ENCODE results near the gene SPEM1. TPM values are rescaled to one million over a fixed set of nuclear protein-coding genes. Genes with fewer than 3 reads are reported as not detected.

SPEM1 gene
- total RNA-seq, 1 experiment from 2014 or later, result not detected

GRCh38 chr17:7425756-7426155, 5.6 kb downstream of the SPEM1 start:
- no peaks in the 10 kb centered on the region for H3K27me3 Mint-ChIP-seq (ENCODE audit: insufficient read depth, unreplicated experiment)
- H3K4me3 Mint-ChIP-seq (ENCODE audit: unreplicated experiment), result no peak overlapping the region
- H3K27ac Mint-ChIP-seq (ENCODE audit: low read depth, unreplicated experiment), result no peak overlapping the region
- H3K36me3 Mint-ChIP-seq (ENCODE audit: insufficient read depth, unreplicated experiment), result no peaks in the 10 kb centered on the region
- H3K9me3 Mint-ChIP-seq (ENCODE audit: unreplicated experiment), result no peaks in the 10 kb centered on the region
- no peaks in the 10 kb centered on the region for H3K4me1 Mint-ChIP-seq (ENCODE audit: insufficient read depth, unreplicated experiment)
- ChIA-PET POLR2A (no interaction called here), CTCF (no interaction called here)
- TF ChIP-seq CTCF (IDR thresholded peaks at IDR 0.05; ENCODE audit: unreplicated experiment), result no peak
- no TSS peak for BruUV-seq (replicated peaks)
- intact Hi-C loops (cut with micrococcal nuclease), result no loop called here
- DNase-seq (ENCODE audit: unreplicated experiment), result no peak

- ChIA-PET CTCF (interaction anchor here (0.6 to 1.1 kb wide), 3 partner anchors 21 to 134 kb away, joined by 3 read pairs; no protein-coding TSS in a partner anchor), POLR2A (no interaction called here)
- no TSS peak for BruUV-seq (replicated peaks)
- Mint-ChIP-seq H3K36me3 (ENCODE audit: insufficient read depth, unreplicated experiment) (no peaks in the 10 kb centered on the region), H3K27me3 (ENCODE audit: insufficient read depth, unreplicated experiment) (no peaks in the 10 kb centered on the region), H3K4me1 (ENCODE audit: insufficient read depth, unreplicated experiment) (no peaks in the 10 kb centered on the region), H3K27ac (ENCODE audit: low read depth, unreplicated experiment) (no peak overlapping the region), H3K9me3 (ENCODE audit: unreplicated experiment) (no peaks in the 10 kb centered on the region), H3K4me3 (ENCODE audit: unreplicated experiment) (no peak overlapping the region)
- intact Hi-C loops (cut with micrococcal nuclease), result no loop called here
- no peak for TF ChIP-seq CTCF (IDR thresholded peaks at IDR 0.05; ENCODE audit: unreplicated experiment)
- no peak for DNase-seq (ENCODE audit: unreplicated experiment)
Observed at GRCh38 chr17:7426203-7426863, 6.2 kb downstream of the SPEM1 start.

DNA sequence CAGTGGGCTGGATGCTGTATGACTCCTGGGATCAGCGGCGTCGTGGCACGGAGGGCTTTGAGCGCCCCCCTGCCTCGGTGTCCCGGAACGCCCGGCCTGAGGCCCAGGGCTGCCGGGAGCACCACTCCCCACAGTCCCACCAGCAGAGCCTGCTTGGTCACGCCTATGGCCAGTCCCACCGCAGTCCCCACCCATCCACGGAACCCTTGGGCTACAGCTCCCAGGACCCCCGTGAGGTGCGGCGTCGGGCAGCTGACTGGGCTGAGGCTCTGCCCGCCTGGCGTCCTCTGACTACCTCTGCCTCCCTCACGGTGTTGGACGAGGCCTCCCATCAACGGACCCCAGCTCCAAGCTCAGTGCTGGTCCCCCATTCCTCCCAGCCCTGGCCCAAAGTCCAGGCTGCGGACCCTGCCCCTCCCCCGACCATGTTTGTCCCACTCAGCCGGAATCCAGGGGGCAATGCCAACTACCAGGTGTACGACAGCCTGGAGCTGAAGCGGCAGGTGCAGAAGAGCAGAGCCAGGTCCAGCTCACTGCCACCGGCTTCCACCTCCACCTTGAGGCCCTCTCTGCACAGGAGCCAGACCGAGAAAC, 6.9 kb downstream of the SPEM1 start:
- ChIA-PET POLR2A (no interaction called here), CTCF (interaction anchor here (0.6 to 1.1 kb wide), 3 partner anchors 21 to 133 kb away, joined by 3 read pairs; no protein-coding TSS in a partner anchor)
- no peak for TF ChIP-seq CTCF (IDR thresholded peaks at IDR 0.05; ENCODE audit: unreplicated experiment)
- Mint-ChIP-seq H3K36me3 (ENCODE audit: insufficient read depth, unreplicated experiment) (no peaks in the 10 kb centered on the region), H3K4me1 (ENCODE audit: insufficient read depth, unreplicated experiment) (no peaks in the 10 kb centered on the region), H3K9me3 (ENCODE audit: unreplicated experiment) (no peaks in the 10 kb centered on the region), H3K27ac (ENCODE audit: low read depth, unreplicated experiment) (no peak overlapping the region), H3K4me3 (ENCODE audit: unreplicated experiment) (no peak overlapping the region), H3K27me3 (ENCODE audit: insufficient read depth, unreplicated experiment) (no peaks in the 10 kb centered on the region)
- no TSS peak for BruUV-seq (replicated peaks)
- no peak for DNase-seq (ENCODE audit: unreplicated experiment)
- intact Hi-C loops (cut with micrococcal nuclease), result no loop called here

GRCh38 chr17:7427549-7427948, 7.4 kb downstream of the SPEM1 start:
- Mint-ChIP-seq H3K4me1 (ENCODE audit: insufficient read depth, unreplicated experiment) (no peaks in the 10 kb centered on the region), H3K9me3 (ENCODE audit: unreplicated experiment) (no peaks in the 10 kb centered on the region), H3K36me3 (ENCODE audit: insufficient read depth, unreplicated experiment) (no peaks in the 10 kb centered on the region), H3K4me3 (ENCODE audit: unreplicated experiment) (no peak overlapping the region), H3K27ac (ENCODE audit: low read depth, unreplicated experiment) (no peak overlapping the region), H3K27me3 (ENCODE audit: insufficient read depth, unreplicated experiment) (no peaks in the 10 kb centered on the region)
- TF ChIP-seq CTCF (IDR thresholded peaks at IDR 0.05; ENCODE audit: unreplicated experiment), result no peak
- intact Hi-C loops (cut with micrococcal nuclease), result no loop called here
- BruUV-seq (replicated peaks), result no TSS peak
- no peak for DNase-seq (ENCODE audit: unreplicated experiment)
- ChIA-PET CTCF (interaction anchor here (1.1 kb wide), 1 partner anchor 133 kb away, joined by 3 read pairs; no protein-coding TSS in a partner anchor), POLR2A (no interaction called here)

All from MCF 10A (cell line).